Smooth muscle cell of the brain vasculature (primary cell): Measurements from ENCODE around the gene MCCC1.
"Not testable (repeated sequence)": the region's sequence is repeated elsewhere in the genome, so short reads cannot be mapped to it uniquely, and the experiment has no call there.

Experiments used
- DNase-seq: peaks from one replicate; pipeline ENCODE4 v3.0.0-alpha.2; 2012; ENCODE audit warnings: low read depth, low spot score

Gene MCCC1

DNA sequence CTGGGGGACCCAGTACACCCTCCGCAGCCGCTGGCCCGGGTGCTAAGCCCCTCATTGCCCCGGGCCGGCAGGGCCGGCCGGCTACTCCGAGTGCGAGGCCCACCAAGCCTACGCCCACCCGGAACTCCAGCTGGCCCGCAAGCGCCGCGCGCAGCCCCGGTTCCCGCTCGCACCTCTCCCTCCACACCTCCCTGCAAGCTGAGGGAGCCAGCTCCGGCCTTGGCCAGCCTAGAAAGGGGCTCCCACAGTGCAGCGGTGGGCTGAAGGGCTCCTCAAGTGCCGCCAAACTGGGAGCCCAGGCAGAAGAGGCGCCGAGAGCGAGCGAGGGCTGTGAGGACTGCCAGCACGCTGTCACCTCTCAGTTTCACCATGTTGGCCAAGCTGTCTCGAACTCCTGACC, 4.7 kb upstream of the MCCC1 start:
- DNase-seq = not testable (repeated sequence)

DNA sequence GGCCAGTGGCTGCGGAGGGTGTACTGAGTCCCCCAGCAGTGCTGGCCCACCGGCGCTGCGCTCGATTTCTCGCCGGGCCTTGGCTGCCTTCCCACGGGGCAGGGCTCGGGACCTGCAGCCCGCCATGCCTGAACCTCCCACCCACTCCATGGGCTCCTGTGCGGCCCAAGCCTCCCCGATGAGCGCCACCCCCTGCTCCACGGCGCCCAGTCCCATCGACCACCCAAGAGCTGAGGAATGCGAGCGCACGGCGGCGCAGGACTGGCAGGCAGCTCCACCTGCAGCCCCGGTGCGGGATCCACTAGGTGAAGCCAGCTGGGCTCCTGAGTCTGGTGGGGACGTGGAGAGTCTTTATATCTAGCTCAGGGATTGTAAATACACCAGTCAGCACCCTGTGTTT, 1.7 kb upstream of the MCCC1 start:
- not testable (repeated sequence) for DNase-seq

DNA sequence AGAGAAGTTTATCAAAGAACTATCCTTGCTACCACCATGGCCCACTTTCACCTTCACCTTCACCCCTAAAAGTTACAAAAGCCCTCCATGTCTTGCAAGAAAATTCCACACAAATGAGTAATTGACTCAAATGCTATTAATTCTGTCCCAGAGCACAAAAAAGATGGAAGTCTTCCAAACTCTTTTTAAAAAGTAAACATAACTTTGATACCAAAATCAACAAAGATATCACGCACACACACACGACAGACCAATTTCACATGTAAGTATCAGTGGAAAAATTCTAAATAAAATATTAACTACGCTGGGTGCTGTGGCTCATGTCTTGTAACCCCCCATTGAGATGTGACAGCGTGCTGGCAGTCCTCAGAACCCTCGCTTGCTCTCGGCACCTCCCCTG, 1.1 kb upstream of the MCCC1 start:
- DNase-seq = no peak

DNA sequence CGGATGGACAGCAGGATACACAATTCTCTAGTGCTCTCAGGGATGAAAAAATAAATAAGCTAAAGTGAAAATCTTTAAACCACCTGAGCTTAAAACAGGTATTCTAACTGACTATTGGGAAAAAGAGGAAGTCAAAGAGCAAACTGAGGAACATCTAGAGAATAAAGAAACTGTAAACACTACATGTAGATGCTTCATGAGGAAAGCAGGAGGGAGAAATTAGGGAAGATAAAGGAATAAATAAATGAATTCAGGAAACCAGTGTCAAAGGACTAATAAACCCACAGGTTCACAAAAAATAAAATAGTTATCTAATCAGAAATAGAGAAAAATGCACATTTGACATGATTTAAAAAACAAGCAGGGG, 525 bp upstream of the MCCC1 start:
- no peak for DNase-seq

DNA sequence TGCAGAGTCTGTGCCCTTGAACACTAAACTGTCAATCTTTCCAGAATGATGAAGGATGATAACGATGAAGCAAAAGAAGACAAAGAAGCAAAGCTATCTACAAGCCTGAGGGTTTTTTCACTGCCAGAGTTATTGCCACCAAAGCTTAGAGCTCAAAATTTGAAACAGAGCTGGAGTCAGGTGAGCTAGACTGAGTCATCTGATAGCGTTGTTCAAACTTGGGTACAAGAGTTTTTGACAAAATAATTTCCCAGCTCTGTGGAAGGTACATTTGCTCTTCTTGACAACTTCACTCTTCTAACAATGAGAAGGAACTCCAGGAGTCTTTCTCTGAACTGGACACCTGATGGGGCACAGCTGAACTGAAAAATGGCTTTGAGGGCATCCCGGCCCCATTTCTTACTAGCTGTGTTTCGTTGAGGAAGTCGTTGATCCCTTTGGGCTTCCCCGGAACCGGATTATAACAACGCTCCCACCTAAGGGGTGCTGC, 715 bp downstream of the MCCC1 start:
- no peak for DNase-seq

DNA sequence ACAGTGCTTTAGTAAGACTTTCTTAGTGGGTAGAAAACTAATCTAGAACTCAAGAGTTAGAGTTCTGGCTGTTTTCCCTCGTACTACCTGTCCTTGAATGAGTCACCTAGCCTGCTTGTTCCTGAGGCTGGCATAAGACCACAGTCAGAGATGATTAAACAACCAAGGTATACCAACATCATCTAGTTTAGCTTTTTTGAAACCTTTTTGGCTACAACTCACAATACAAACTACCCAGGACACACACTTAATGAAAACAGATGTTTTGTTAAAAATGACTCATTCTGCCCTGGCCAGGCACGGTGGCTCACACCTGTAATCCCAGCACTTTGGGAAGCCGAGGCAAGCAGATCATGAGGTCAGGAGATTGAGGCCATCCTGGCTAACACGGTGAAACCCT, 4.6 kb downstream of the MCCC1 start:
- no peak for DNase-seq

DNA sequence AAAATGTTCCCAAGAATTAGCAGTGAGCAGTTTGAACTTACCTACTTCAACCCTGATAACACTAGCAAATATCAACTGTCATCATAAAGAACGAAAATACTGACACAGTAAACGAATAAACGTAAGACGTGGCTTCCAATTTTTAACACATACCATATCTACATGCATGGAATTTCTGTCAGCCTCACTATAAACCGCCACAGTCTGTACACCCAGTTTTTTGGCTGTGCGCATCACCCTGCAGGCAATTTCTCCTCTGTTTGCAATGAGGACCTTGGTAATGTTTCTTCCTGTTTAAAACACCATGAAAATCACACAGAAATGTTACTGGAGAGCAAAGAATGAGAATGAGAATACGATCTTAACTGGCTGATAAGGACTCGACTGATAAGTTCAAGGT, 7.0 kb downstream of the MCCC1 start:
- no peak for DNase-seq

DNA sequence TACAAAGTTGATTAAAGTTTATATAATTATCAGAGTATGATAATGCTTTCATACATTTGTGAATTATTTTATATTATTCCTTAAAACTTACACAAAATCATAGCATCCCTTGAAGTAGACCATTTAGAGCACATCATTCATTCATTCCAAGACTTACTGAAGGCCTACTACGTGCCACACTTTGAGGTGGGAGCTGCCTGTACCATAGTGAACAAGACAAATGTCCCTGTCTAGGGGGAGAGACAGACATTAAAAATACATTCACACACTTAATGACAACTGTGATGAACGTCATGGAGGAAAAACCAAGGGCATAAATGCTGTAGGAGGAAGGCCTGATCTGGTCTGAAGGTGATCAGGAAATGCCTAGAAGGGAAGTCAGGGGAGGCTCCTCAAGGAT, 12.1 kb downstream of the MCCC1 start:
- no peak for DNase-seq

DNA sequence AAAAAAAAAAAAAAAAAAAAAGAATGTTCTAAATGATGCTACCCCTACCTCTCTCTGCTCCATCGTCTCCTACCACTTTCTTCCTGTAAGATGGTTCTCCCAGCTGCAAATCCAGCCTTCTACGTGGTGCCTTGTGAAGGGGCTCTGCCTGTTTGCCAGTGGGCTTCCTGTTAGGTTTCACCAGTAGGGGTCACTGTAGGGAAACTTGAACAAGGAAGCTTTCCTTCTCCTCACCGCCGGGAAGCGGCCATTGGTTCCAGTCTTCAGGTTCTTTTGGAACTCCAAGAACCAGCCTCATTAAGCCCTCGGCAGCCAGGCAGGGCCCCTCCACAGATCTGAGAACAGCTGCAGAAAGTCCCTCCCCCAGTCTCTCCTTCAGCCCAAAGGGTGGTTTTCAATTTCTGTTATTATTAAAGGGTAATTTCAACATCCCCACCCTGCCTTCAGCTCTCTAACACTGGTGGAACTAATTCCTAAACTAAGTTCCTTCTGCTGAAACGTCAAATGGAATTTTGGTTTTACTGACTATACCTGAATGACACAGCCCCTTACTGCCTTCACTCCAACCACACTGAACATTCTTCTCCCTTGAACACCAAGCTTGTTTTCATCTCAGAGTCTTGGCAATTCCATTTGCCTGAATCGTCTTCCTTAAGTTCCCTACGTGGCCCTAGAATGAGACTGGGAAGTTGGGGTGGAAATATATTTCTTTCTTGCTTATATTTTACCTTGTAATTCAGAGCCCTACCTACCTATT, 13.5 kb downstream of the MCCC1 start:
- no peak for DNase-seq

DNA sequence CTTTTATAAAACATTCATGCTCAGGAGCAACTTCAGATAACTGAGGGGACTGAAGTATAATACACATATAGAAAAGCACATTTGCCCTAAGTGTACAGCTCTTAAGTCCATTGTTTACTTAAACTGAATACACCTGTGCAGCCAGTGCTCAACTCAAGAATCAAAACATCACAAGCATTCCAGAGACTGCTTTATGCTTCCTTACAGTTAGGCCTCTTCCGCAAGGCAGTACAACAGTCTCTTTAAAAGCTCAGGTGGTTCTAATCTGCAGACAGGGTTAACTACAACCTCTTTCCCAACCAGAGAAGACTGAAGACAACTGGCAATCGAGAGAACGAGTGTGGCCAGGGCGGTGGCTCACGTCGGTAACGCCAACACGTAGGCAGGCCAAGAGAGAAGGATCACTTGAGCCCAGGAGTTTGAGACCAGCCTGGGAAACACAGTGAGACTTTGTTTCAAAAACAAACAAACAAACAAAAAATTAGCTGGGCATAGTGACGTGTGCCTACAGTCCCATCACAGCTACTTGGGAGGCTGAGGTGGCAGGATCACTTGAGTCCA, 16.9 kb downstream of the MCCC1 start:
- no peak for DNase-seq

DNA sequence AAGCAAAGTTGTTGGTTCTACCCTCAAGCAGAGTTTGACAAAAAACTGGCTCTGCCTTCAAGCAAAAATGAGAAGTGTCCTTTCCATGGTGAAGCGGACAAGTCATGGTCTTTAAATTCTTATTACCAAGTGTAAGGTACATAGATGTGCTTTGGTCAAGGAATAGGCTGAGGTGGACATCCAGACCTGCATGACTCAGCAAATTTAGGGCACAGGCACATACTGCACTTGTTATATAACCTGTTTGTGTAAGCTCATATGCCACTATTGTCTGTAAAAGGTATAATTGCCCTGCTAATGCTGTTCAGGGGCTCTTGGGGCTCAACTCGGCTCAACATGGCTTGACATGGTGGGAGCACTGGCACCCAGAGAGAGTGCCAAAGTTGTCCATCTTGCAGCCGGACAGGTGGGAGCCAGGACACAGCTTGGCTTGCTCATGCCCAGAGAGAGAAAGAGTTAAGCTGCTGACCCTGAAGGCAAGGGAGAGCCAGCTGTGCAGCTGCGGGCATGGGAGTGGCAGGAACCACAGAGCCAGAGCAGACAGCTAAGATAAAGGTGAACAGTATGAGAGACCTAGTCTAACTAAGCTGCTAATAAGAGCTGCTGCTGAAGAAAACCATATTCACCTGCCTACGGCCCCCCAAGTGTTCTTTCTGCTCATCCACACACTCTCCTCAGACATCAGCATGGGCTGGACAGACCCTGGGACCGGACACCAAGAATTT, 17.7 kb downstream of the MCCC1 start:
- DNase-seq = no peak

DNA sequence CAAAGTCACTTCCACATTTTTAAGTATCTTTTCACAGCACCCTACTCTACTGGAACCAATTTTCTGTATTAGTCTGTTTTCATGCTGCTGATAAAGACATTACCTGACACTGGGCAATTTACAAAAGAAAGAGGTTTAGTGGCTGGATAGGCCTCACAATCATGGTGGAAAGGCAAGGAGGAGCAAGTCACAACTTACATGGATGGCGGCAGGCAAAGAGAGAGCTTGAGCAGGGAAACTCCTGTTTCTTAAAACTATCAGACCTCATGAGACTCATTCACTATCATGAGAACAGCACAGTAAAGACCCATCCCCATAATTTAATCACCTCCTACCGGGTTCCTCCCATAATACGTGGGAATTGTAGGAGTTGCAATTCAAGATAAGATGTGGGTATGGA, 18.7 kb downstream of the MCCC1 start:
- no peak for DNase-seq

DNA sequence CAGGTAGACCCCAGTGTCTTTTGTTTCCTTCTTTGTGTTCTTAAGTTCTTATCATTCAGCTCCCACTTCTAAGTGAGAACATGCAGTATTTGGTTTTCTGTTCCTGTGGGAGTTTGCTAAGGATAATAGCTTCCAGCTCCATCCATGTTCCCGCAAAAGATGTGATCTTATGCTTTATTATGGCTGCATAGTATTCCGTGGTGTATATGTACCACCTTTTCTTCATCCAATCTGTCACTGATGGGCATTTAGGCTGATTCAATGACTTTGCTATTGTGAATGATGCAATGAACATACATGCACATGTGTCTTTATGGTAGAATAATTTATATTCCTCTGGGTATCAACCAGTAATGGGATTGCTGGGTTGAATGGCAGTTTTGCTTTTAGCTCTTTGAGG, 24.4 kb downstream of the MCCC1 start:
- no peak for DNase-seq

DNA sequence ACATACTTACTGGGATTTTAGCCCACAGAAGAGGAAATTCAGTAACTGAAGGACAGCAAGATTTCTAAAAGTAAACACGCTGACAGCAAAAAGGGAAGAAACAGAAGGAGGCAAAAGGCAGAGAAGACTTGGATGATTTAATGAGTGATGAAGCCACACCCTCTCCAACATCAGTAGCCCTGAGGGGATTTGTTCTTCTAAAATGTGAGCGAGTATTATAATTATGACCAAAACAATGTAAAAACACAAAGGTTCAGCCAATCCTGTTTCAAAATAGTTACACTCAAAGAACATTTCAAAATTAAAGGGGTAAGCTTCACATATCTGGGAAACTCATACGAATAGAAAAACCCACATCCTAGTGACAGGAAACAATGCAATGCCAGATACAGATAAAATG, 25.0 kb downstream of the MCCC1 start:
- DNase-seq = no peak

DNA sequence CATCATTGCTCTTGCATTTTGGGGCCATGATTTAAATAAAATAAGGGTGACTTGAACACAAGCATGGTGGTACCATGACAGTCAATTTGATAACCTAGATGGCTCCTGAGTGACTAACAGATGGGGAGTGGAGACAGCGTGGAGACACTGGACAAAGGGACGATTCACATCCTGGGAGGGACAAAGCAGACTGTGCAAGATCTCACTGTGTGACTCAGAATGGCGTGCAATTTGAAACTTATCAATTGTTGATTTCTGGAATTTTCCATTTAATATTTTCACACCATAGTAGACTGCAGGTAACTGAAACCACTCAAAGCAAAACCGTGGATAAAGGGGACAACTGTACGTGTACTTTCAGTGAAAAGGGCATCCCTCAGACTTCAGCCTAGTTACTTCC, 25.5 kb downstream of the MCCC1 start:
- no peak for DNase-seq

DNA sequence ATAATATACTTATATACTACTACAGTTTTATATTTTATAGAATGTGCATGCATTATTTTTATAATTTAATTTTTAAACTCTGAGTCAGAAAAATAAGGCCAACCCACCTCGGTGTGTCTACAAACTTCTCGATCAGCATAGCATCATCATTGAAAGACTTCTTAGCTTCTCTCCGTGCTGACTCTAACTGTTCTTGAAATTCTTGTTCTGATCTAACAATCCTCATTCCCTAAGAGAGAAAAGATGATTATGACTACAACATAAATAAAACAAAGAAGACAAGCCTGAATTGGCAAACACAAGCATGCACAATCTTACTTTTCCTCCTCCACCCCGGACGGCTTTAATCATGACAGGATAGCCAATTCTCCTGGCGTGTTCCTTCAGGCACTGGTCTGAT, 28.4 kb downstream of the MCCC1 start:
- no peak for DNase-seq

DNA sequence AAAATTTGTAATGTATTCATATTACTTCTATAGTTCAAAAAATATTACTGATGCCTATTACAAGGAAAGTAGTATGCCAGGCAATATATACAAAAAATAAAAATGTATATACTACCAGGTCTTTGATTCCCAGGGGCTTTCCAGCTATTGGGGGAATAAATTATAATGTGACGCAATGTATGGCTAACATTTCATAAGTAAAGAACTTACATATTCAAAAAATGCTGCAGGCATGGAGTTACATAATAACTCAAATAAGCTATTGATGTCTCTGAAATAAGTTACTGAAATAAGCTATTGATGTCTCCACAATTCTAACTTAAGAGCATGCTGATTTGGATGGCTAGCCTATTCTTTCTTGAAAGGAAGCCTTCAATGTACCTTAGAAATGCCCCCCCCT, 30.2 kb downstream of the MCCC1 start:
- no peak for DNase-seq

DNA sequence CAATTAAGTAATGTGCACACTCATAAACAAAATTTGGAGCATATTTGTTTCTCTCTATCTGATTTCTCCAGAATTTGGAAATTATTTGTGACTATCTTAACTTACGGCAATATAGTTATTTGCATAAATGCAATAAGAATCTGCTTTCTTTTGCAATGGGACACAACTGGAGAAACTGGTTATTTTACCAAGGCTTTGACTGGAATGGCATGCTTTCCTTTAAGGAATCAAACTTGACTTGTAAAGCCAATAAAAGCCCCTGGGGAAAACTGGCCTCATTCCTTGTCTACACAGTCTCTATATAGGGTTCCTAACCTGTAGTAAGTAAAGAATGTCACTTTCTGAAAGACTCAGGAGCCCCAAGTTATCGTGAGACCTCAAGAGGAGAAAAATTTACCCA, 32.4 kb downstream of the MCCC1 start:
- DNase-seq = not testable (repeated sequence)

DNA sequence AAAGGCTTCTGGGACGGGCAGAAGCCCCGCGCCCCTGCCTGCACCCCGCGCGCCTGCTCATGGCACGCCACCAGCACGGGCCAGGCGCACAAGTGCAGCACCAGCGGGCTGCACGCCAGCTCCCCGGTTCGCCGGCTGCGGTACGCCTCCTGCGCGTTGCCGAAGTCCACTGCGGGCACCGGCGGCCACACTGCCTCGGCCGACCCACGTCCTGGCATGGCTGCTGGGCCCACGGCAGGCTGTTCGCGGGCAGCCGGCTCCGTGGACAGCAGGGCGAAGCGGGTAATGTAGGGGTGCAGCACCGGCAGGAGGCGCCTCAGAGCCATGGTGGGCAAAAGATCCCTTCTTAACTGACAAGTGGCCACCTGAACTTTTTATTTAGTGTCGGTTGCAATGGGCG, 34.8 kb downstream of the MCCC1 start:
- DNase-seq = no peak

DNA sequence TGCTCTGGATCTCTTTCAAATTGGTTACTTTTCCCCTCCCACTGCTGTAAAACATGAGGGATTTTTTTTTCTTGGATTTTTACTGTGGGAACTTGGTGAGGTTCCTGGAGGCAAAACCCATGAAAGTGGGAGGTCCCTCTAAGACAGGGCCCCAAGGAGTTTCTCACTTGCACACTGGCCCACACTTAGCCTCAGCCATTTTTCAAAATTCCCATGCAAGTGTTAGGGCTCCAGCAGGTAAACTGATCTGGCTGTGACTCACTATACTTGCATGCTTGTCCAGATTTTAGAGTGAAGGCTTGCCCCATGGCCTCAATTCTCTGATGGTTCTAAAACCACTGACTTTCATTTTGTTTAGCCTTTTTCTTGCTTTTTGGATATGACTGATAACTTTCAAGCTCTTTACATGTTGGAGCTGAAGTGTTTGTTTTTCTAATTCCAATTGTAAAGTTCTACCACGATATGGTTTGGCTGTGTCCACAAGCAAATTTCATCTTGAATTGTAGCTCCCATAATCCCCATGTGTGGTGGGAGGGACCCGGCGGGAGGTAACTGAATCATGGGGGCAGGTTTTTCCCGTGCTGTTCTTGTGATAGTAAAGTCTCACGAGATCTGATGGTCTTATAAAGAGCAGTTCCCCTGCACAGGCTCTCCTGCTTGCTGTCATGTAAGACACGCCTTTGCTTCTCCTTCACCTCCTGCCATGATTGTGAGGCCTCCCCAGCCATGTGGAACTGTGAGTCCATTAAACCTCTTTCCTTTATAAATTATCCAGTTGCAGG, 37.7 kb downstream of the MCCC1 start:
- DNase-seq = no peak

DNA sequence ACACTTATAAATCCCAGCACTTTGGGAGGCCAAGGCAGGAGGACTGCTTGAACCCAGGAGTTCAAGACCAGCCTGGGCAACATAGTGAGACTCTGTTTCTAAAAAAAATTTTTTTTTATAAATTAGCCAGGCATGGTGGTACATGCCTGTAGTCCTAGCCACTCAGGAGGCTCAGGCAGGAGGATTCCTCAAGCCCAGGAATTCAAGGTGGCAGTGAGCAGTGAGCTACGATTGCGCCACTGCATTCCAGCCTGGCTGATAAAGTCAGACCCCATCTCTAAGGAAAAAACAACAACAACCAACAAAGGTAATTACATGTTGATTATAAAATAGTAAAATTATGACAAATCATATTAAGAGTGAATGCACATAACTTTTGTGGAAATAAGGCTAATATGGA, 40.9 kb downstream of the MCCC1 start:
- no peak for DNase-seq

DNA sequence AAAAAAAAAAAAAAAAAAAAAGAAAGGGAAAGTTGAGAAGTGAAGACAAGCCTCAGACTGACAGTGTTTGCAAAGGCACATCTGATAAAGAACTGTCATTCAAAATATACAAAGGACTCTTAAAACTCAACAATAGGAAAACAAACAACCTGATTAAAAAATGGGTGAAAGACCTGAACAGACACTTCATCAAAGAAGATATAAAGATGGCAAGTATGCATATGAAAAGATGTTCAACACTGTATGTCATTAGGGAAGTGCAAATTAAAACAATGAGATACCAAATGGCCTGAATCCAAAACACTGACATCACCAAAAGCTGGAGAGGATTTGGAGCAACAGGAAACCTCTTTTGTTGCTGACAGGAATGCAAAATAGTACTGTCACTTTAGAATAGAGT, 48.6 kb downstream of the MCCC1 start:
- no peak for DNase-seq
